GM12864 (cell line): ENCODE results near the gene HJV.
A peak's percentile ranks its signal among the peaks of the same experiment; 100 is the strongest.

Experiments
- DNase-seq: peaks from one replicate; pipeline ENCODE4 v3.0.0-alpha.2; 2011; ENCODE audit warnings: low read depth
- H3K4me3 ChIP-seq: 2 replicates; pipeline ENCODE4 v1.5.1; 2011; ENCODE audit warnings: mild to moderate bottlenecking, low read depth, low read length, control low read depth
- CTCF ChIP-seq: IDR thresholded peaks from 2 replicates; pipeline ENCODE4 v1.5.1; 2011; ENCODE audit warnings: low read depth, mild to moderate bottlenecking, moderate library complexity, low read length, control low read depth, inconsistent platforms; ENCODE audit errors: missing control alignments

The HJV gene

GRCh38 chr1:145994391-145995120 lies 27.0 kb downstream of the HJV start:
- no peak for TF ChIP-seq CTCF
- DNase-seq, result no peak
- peak overlapping the region; percentile 96 for H3K4me3 ChIP-seq

- H3K4me3 ChIP-seq, result peak overlapping the region; percentile 96
Observed at GRCh38 chr1:145993618-145994390, 27.7 kb downstream of the HJV start.

GRCh38 chr1:145992958-145993617 lies 28.4 kb downstream of the HJV start:
- H3K4me3 ChIP-seq, result no peak overlapping the region
- TF ChIP-seq CTCF, result no peak
- no peak for DNase-seq

More at GRCh38 chr1:145993618-145994390, 27.7 kb downstream of the HJV start:
- DNase-seq, result no peak
- TF ChIP-seq CTCF, result no peak

- TF ChIP-seq CTCF, result no peak
Observed at GRCh38 chr1:145992502-145992936, 29.0 kb downstream of the HJV start.

GRCh38 chr1:145991735-145992412 lies 29.7 kb downstream of the HJV start:
- DNase-seq, result no peak
- no peak for TF ChIP-seq CTCF
- H3K4me3 ChIP-seq, result no peak overlapping the region

More at GRCh38 chr1:145992502-145992936, 29.0 kb downstream of the HJV start:
- no peak overlapping the region for H3K4me3 ChIP-seq
- DNase-seq, result no peak

- H3K4me3 ChIP-seq, result no peak overlapping the region
- TF ChIP-seq CTCF, result no peak
- DNase-seq, result no peak
Observed at GRCh38 chr1:145990249-145990855, 31.2 kb downstream of the HJV start.
